SK-N-SH (cell line): ENCODE data around the gene PLCB1. TPM values are rescaled to one million over a fixed set of nuclear protein-coding genes. Genes with fewer than 3 reads are reported as not detected.

Experiments
- CTCF ChIA-PET: fragments of 300-600, 350-600 bp; formaldehyde crosslinking; extraction: SDS; loops from one replicate; lab custom pipeline; 2021; lab: Yijun Ruan, JAX
- POLR2A ChIA-PET: fragments of 350-600 bp; sonication (Branson Sonifier 250); formaldehyde crosslinking; extraction: SDS; loops from one replicate; lab custom pipeline; 2020; ENCODE audit warnings: antibody characterized with exemption, inconsistent platforms; lab: Yijun Ruan, JAX
- DNase-seq: peaks from one replicate; pipeline ENCODE4 v3.0.0; 2012
- H2AFZ ChIP-seq: fragments of 200-600 bp; sonication (generic); 2 replicates; pipeline ENCODE4 v1.8.1; 2016; ENCODE audit warnings: antibody characterized with exemption, mild to moderate bottlenecking, low read depth
- H3F3A ChIP-seq: fragments of 200-600 bp; sonication (generic); replicated peaks from 2 replicates; pipeline ENCODE3; 2016; ENCODE audit warnings: antibody characterized with exemption, mild to moderate bottlenecking; ENCODE audit not compliant: insufficient read depth
- H3K27ac ChIP-seq, 2 experiments: fragments of 200-500 bp in 1 of 2; fragments of 200-600 bp in 1 of 2; sonication (Bioruptor generic) in 1 of 2; sonication (generic), shearing (Covaris generic) in 1 of 2; 2 replicates each; pipeline versions ENCODE4 v1.5.1 to v1.6.1; 2014 to 2016; ENCODE audit warnings: low read depth in 2 of 2, inconsistent platforms in 1 of 2, low read length in 1 of 2, mild to moderate bottlenecking in 1 of 2, mixed read lengths in 1 of 2
- H3K27me3 ChIP-seq: fragments of 200-600 bp; sonication (generic), shearing (Covaris generic); 2 replicates; pipeline ENCODE4 v1.6.1; 2016; ENCODE audit warnings: mixed run types; ENCODE audit not compliant: insufficient read depth
- H3K36me3 ChIP-seq, 2 experiments: fragments of 200-500 bp in 1 of 2; fragments of 200-600 bp in 1 of 2; sonication (Bioruptor generic) in 1 of 2; sonication (generic) in 1 of 2; replicated peaks in 1 of 2; 2 replicates each; pipeline versions ENCODE3 to v1.5.1; 2014 to 2016; ENCODE audit warnings: low read length in 1 of 2, mild to moderate bottlenecking in 1 of 2; ENCODE audit not compliant: insufficient read depth in 2 of 2, control insufficient read depth in 1 of 2
- H3K4me1 ChIP-seq, 2 experiments: fragments of 200-500 bp in 1 of 2; fragments of 200-600 bp in 1 of 2; sonication (Bioruptor generic) in 1 of 2; sonication (generic), shearing (Covaris generic) in 1 of 2; 2 replicates each; pipeline versions ENCODE4 v1.5.1 to v1.6.1; 2014 to 2016; ENCODE audit warnings: low read depth in 1 of 2, low read length in 1 of 2, mixed run types in 1 of 2; ENCODE audit not compliant: insufficient read depth in 2 of 2, control insufficient read depth in 1 of 2
- H3K4me2 ChIP-seq: fragments of 200-600 bp; sonication (generic), shearing (Covaris generic); 2 replicates; pipeline ENCODE4 v1.6.1; 2017; ENCODE audit warnings: mixed run types
- H3K4me3 ChIP-seq, 2 experiments: fragments of 200-500 bp in 1 of 2; fragments of 200-600 bp in 1 of 2; sonication (Bioruptor generic) in 1 of 2; sonication (generic), shearing (Covaris generic) in 1 of 2; 2 replicates each; pipeline versions ENCODE4 v1.5.1 to v1.8.1; 2014 to 2016; ENCODE audit warnings: low read depth in 2 of 2, inconsistent platforms in 1 of 2, low read length in 1 of 2, mild to moderate bottlenecking in 1 of 2, mixed read lengths in 1 of 2, moderate library complexity in 1 of 2
- H3K79me2 ChIP-seq: fragments of 200-600 bp; sonication (generic); 2 replicates; pipeline ENCODE4 v1.8.1; 2017; ENCODE audit warnings: mild to moderate bottlenecking; ENCODE audit not compliant: insufficient read depth
- H3K9ac ChIP-seq: fragments of 200-600 bp; sonication (generic); 2 replicates; pipeline ENCODE4 v1.6.1; 2017; ENCODE audit warnings: mixed run types
- H3K9me2 ChIP-seq: fragments of 200-600 bp; sonication (generic); 2 replicates; pipeline ENCODE4 v1.6.1; 2017; ENCODE audit warnings: mixed run types
- H3K9me3 ChIP-seq: fragments of 200-600 bp; sonication (generic); 2 replicates; pipeline ENCODE4 v1.6.1; 2017; ENCODE audit warnings: mixed run types, mild to moderate bottlenecking, moderate library complexity
- H4K20me1 ChIP-seq: fragments of 200-600 bp; sonication (generic); 2 replicates; pipeline ENCODE4 v1.6.1; 2017; ENCODE audit warnings: mild to moderate bottlenecking, mixed run types; ENCODE audit not compliant: insufficient read depth
- CTCF ChIP-seq: fragments of 200-600 bp; sonication (generic); IDR thresholded peaks from 2 replicates; pipeline ENCODE4 v1.6.1; 2017; ENCODE audit warnings: antibody characterized with exemption, mild to moderate bottlenecking, moderate library complexity
- EP300 ChIP-seq, 2 experiments: IDR thresholded peaks; 2 replicates each; pipeline versions ENCODE4 v1.4.0 to v1.6.1; 2012; ENCODE audit warnings: borderline replicate concordance in 1 of 2, low read depth in 1 of 2, low read length in 1 of 2
- EZH2phosphoT487 ChIP-seq: fragments of 200-600 bp; sonication (generic); IDR thresholded peaks from 2 replicates; pipeline ENCODE4 v1.6.1; 2017; ENCODE audit warnings: low read depth, mixed run types, mild to moderate bottlenecking, antibody characterized with exemption, moderate library complexity, borderline replicate concordance
- FOXM1 ChIP-seq: IDR thresholded peaks from 2 replicates; pipeline ENCODE4 v1.4.0; 2012; ENCODE audit warnings: low read depth, mild to moderate bottlenecking
- JUND ChIP-seq: IDR thresholded peaks from 2 replicates; pipeline ENCODE4 v1.4.0; 2012
- MXI1 ChIP-seq: IDR thresholded peaks from 2 replicates; pipeline ENCODE4 v1.6.1; 2012; ENCODE audit warnings: mild to moderate bottlenecking, low read depth, low read length, improper control_type of control experiment
- NFIC ChIP-seq: IDR thresholded peaks from 2 replicates; pipeline ENCODE4 v1.4.0; 2012; ENCODE audit warnings: borderline replicate concordance
- PBX3 ChIP-seq: IDR thresholded peaks from 2 replicates; pipeline ENCODE4; 2012
- REST ChIP-seq: IDR thresholded peaks from 2 replicates; pipeline ENCODE4 v1.6.1; 2012; ENCODE audit warnings: mild to moderate bottlenecking, low read depth, low read length, moderate library complexity
- RFX5 ChIP-seq: IDR thresholded peaks from 2 replicates; pipeline ENCODE4 v1.6.1; 2012; ENCODE audit warnings: mild to moderate bottlenecking, improper control_type of control experiment, low read length
- TCF12 ChIP-seq: IDR thresholded peaks from 2 replicates; pipeline ENCODE4 v1.4.0; 2012
- TEAD4 ChIP-seq: IDR thresholded peaks from 2 replicates; pipeline ENCODE4 v1.4.0; 2012; ENCODE audit warnings: mild to moderate bottlenecking, borderline replicate concordance; ENCODE audit not compliant: insufficient read depth
- USF1 ChIP-seq: IDR thresholded peaks from 2 replicates; pipeline ENCODE4 v1.4.0; 2012; ENCODE audit warnings: low read depth, borderline replicate concordance
- USF2 ChIP-seq: fragments of 150-350 bp; IDR thresholded peaks from 2 replicates; pipeline ENCODE4 v1.6.1; 2017; ENCODE audit warnings: antibody characterized with exemption, low read length, low read depth, borderline replicate concordance
- YY1 ChIP-seq: IDR thresholded peaks from 2 replicates; pipeline ENCODE4 v1.4.0; 2012; ENCODE audit warnings: low read depth, mild to moderate bottlenecking
- WGBS: methylation state at CpG from one replicate; pipeline ENCODE4 v1.1.6; 2017; ENCODE audit warnings: low lambda C conversion rate; 5-methylcytosine and 5-hydroxymethylcytosine counted together
- polyA plus RNA-seq, 3 experiments: library from polyadenylated mRNA; depleted of rRNA; stranded (reverse); fragments of >200 nt; gene quantifications; 2 replicates each; pipeline ENCODE4 v1.2.3, GENCODE V29; 2012

Gene PLCB1
- polyA plus RNA-seq, 1 of the 3 experiments (the other 2 are of a cell fraction) = 10.5 TPM

- CTCF ChIA-PET = interaction anchor here (1.4 kb wide), 1 partner anchor 576 kb away, joined by 6 read pairs; no protein-coding TSS in a partner anchor
- Histone ChIP-seq H3K79me2 (no peaks in the 10 kb centered on the region), H3F3A (no peaks in the 10 kb centered on the region), H2AFZ (no peak overlapping the region), H3K9me3 (no peaks in the 10 kb centered on the region), H3K4me3 (no peak overlapping the region), H3K9me2 (no peaks in the 10 kb centered on the region), H4K20me1 (no peaks in the 10 kb centered on the region), H3K4me2 (no peak overlapping the region), H3K9ac (no peak overlapping the region), H3K4me1 (no peaks in the 10 kb centered on the region), H3K36me3 (peaks cover 5 to 8% of the 10 kb centered on the region in 2 experiments), H3K27me3 (no peaks in the 10 kb centered on the region), H3K27ac (no peak overlapping the region)
- WGBS = 87% methylated on average over 1 of the region's 1 CpG
- POLR2A ChIA-PET = no interaction called here
- DNase-seq = no peak
- TF ChIP-seq JUND = no peak
- TF ChIP-seq YY1 = no peak
- no peak for TF ChIP-seq NFIC
- TF ChIP-seq RFX5 = no peak
- no peak for TF ChIP-seq EZH2phosphoT487
- no peak for TF ChIP-seq USF2
- TF ChIP-seq REST = no peak
- no peak for TF ChIP-seq FOXM1
- TF ChIP-seq TCF12 = no peak
- TF ChIP-seq USF1 = no peak
- TF ChIP-seq EP300 (IDR thresholded peaks at IDR 0.05; ENCODE audit: borderline replicate concordance in 1 of 2, low read depth in 1 of 2, low read length in 1 of 2) = no peak
- no peak for TF ChIP-seq MXI1
- no peak for TF ChIP-seq PBX3
- no peak for TF ChIP-seq CTCF
- TF ChIP-seq TEAD4 = no peak
- TF ChIP-seq, all 33 proteins: peak for 0
These were observed 651.7 kb downstream of the PLCB1 start for GRCh38 chr20:8783734-8784133.
